ENCODE measurements around the gene FARP2. TPM values are rescaled to one million over a fixed set of nuclear protein-coding genes. Genes with fewer than 3 reads are reported as not detected.

FARP2 gene
- total RNA-seq, 2 donors from 2014 or later, result 48.1 to 67.4 TPM

GRCh38 chr2:241467777-241468475 is 111.8 kb downstream of the FARP2 start:
- Histone ChIP-seq H3K27ac (no peak overlapping the region), H3K36me3 (peaks cover 12% of the 10 kb centered on the region), H3K27me3 (replicated peaks; ENCODE audit: insufficient read depth) (no peaks in the 10 kb centered on the region), H3K4me1 (ENCODE audit: control insufficient read depth in 1 of 2, low read depth in 2 of 2) (no peaks in the 10 kb centered on the region), H3K4me3 (no peak overlapping the region), H3K9me3 (no peaks in the 10 kb centered on the region)
- TF ChIP-seq CTCF (IDR thresholded peaks at IDR 0.05), result no peak
- ATAC-seq (ENCODE audit: insufficient number of reproducible peaks, low FRiP score, low read depth) (no peak), DNase-seq (ENCODE audit: low spot score) (no peak)

GRCh38 chr2:241468476-241468781 is 112.3 kb downstream of the FARP2 start:
- no peak for TF ChIP-seq CTCF (IDR thresholded peaks at IDR 0.05)
- Histone ChIP-seq H3K4me3 (no peak overlapping the region), H3K9me3 (no peaks in the 10 kb centered on the region), H3K27ac (no peak overlapping the region), H3K4me1 (ENCODE audit: control insufficient read depth in 1 of 2, low read depth in 2 of 2) (no peaks in the 10 kb centered on the region), H3K36me3 (peaks cover 12% of the 10 kb centered on the region), H3K27me3 (replicated peaks; ENCODE audit: insufficient read depth) (no peaks in the 10 kb centered on the region)
- ATAC-seq (ENCODE audit: insufficient number of reproducible peaks, low FRiP score, low read depth), result no peak
- no peak for DNase-seq (ENCODE audit: low spot score)

DNA sequence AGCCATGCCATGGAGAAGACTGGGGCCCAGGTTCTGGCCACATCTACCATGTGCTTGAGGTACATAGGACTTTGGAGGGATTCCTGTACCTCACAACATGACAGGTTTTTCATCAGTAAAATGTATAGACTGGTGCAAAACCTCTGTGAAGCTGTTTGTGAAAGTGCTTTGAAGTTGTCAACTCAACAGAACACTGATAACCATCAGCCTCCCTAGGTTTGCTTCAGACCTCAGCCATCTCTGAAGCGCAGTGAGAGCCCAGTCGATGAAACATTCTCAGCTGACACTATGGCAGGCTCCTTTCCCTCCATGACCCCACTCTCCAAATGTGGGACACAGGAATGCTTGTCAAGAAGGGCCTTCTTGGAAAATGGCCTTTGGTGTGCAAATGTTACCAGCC is 113.7 kb downstream of the FARP2 start:
- H3K36me3 ChIP-seq, result peaks cover 3% of the 10 kb centered on the region
- DNase-seq (ENCODE audit: low spot score) (no peak), ATAC-seq (ENCODE audit: insufficient number of reproducible peaks, low FRiP score, low read depth) (no peak)
- no peak for TF ChIP-seq CTCF (IDR thresholded peaks at IDR 0.05)
- no peaks in the 10 kb centered on the region for H3K4me1 ChIP-seq (ENCODE audit: control insufficient read depth in 1 of 2, low read depth in 2 of 2)
- H3K4me3 ChIP-seq, result no peak overlapping the region
- no peak overlapping the region for H3K27ac ChIP-seq
- no peaks in the 10 kb centered on the region for H3K9me3 ChIP-seq
- no peaks in the 10 kb centered on the region for H3K27me3 ChIP-seq (replicated peaks; ENCODE audit: insufficient read depth)

- Histone ChIP-seq H3K27me3 (replicated peaks; ENCODE audit: insufficient read depth) (no peaks in the 10 kb centered on the region), H3K36me3 (peaks cover 4% of the 10 kb centered on the region), H3K4me1 (ENCODE audit: control insufficient read depth in 1 of 2, low read depth in 2 of 2) (no peaks in the 10 kb centered on the region), H3K27ac (no peak overlapping the region), H3K9me3 (no peaks in the 10 kb centered on the region), H3K4me3 (no peak overlapping the region)
- ATAC-seq (ENCODE audit: insufficient number of reproducible peaks, low FRiP score, low read depth), result no peak
- no peak for DNase-seq (ENCODE audit: low spot score)
- no peak for TF ChIP-seq CTCF (IDR thresholded peaks at IDR 0.05)
These were observed 117.3 kb downstream of the FARP2 start for GRCh38 chr2:241473399-241473798.

- no peak overlapping the region for H3K27ac ChIP-seq
- H3K4me3 ChIP-seq, result no peak overlapping the region
- no peaks in the 10 kb centered on the region for H3K27me3 ChIP-seq (replicated peaks; ENCODE audit: insufficient read depth)
- no peaks in the 10 kb centered on the region for H3K9me3 ChIP-seq
- H3K36me3 ChIP-seq, result peaks cover 7% of the 10 kb centered on the region
- H3K4me1 ChIP-seq (ENCODE audit: control insufficient read depth in 1 of 2, low read depth in 2 of 2), result no peaks in the 10 kb centered on the region
- ATAC-seq (ENCODE audit: insufficient number of reproducible peaks, low FRiP score, low read depth) (no peak), DNase-seq (ENCODE audit: low spot score) (no peak)
- no peak for TF ChIP-seq CTCF (IDR thresholded peaks at IDR 0.05)
These were observed 119.2 kb downstream of the FARP2 start for GRCh38 chr2:241475267-241475666.
